ENCODE measurements around the gene FGF9.

The FGF9 gene

DNA sequence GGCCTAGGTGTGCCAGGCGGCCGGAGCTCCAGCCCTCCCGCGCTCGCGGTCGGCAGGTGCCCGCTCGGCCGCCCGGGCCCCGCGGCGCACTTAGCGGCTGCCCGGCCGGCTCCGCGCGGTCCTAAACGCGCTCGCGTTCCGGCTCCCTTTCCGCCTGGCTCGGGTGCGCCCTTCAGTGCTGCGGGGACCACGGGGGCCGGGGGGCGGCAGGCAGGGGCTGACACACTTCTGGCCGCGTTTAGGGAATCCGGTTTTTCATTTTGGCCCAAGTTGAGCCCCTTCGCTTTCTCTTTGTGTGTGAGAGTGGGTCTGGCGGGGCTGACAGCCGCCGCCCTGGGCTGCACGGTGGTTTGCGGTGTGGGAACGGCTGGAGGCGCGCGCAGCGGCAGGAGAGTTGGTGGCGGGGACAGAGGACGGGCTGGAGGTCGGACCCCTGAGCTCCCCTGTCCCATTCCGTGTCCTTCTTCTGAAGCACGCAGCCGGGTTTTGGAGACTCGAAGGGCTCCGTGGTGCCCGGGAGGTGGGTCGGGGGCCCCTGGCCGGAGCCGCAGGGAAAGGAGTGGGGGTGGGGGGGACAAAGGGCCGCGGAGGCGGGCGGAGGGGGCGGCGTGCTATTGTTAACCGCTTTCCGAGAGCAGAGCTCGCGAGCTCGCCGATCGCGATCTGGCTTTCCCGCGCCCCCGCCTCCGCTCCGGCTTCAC is 3.1 kb downstream of the FGF9 start:
- no peak for DNase-seq (ENCODE audit: extremely low read depth in 1 of 2, low read depth in 1 of 2)

- no peak for DNase-seq (ENCODE audit: extremely low read depth in 1 of 2, low read depth in 1 of 2)
Measured at GRCh38 chr13:21674490-21675009, 3.7 kb downstream of the FGF9 start.

DNA sequence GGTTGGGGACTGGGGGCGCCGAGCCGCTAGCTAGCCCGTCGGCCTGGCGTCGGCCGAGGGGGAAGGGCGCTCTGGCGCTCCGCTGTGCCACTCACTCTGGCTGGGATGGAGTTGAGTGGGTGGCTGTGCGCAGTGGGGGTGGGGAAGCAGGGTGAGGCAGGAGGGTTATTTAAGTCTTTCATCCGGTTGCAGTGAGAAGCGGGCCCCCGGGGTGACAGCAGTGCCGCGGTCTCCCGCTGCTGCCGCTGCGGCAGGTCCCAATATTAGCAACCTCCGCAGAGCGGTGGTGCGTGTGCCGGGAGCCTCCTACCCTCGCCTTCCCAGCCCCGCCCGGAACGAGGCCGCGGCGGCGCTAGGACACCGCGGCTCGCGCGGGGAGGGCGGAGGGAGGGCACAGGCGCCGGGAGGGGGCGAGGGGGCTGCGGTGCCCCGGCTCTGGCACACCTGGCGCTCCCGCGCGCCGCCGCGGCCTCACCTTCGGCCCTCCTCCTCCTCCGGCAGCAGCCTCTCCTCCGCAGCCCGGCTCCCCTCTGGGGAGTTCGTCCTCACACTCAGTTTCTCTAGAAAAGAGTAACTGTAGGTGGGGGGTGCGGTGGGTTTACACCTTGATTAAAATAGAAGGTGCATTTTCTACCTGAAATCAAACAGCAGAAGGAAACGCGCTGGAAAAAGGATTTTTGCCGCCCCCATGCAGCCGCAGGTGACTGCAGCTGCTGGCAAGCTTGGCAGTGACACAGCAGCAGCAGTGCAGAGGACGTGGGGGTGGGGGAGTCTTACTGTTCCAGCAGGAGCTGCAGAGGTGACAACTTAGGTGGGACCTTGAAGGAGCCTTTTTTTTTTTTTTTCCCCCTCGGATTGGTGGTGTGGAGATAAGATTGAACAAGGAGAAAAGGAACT is 4.5 kb downstream of the FGF9 start:
- no peak for DNase-seq (ENCODE audit: extremely low read depth in 1 of 2, low read depth in 1 of 2)

DNA sequence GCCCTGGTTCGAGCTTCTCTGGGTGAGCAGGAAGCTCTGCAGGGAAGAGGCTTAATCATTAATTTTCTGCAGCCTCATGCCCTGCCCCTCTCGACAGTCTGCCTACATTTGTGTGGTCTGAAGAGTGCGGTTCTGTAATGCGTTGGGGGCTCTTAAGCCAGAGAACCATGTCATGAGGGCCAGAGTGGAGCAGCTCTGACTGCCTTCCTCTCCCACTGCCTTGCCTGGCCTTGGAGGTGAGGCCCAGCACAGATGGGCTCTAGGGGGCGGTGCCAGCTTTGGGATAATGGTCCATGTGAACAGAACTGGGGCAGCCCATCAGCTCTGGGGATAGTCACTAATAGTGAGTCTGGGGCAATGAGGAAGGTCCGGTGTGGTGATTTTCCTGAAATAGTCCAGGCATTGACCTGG is 5.7 kb downstream of the FGF9 start:
- no peak for DNase-seq (ENCODE audit: extremely low read depth in 1 of 2, low read depth in 1 of 2)

DNA sequence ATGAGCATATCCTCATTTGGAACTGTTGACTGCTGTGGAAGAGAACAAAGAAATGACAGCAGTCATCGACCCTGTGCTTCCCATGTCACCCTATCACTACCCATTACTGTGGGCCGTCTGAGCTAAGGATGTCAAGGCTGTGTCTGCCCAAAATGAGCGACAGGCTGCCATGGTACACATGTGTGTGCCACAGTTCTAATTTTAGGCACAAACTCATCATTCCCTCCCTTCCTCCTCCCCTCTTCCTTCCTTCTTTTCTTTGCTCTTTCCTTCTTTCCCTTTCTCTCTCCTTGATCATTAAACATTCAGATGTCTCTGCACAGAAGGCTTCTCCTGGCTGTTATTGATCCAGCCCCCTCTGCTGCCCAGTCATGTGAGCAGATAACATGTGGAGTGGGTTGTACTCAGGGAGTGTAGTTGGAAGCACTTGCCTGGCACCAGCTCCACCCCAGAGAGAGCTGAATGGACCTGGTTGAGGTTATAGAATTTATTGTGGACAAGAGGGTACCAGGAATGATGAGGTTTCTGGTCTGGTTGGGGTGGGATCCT is 6.3 kb downstream of the FGF9 start:
- no peak for DNase-seq (ENCODE audit: extremely low read depth in 1 of 2, low read depth in 1 of 2)

- DNase-seq (ENCODE audit: extremely low read depth in 1 of 2, low read depth in 1 of 2): no peak
Measured at GRCh38 chr13:21683034-21683733, 12.3 kb downstream of the FGF9 start.

GRCh38 chr13:21684576-21684975 is 13.7 kb downstream of the FGF9 start:
- DNase-seq (ENCODE audit: extremely low read depth in 1 of 2, low read depth in 1 of 2): no peak

GRCh38 chr13:21685485-21686064 is 14.7 kb downstream of the FGF9 start:
- no peak for DNase-seq (ENCODE audit: extremely low read depth in 1 of 2, low read depth in 1 of 2)

DNA sequence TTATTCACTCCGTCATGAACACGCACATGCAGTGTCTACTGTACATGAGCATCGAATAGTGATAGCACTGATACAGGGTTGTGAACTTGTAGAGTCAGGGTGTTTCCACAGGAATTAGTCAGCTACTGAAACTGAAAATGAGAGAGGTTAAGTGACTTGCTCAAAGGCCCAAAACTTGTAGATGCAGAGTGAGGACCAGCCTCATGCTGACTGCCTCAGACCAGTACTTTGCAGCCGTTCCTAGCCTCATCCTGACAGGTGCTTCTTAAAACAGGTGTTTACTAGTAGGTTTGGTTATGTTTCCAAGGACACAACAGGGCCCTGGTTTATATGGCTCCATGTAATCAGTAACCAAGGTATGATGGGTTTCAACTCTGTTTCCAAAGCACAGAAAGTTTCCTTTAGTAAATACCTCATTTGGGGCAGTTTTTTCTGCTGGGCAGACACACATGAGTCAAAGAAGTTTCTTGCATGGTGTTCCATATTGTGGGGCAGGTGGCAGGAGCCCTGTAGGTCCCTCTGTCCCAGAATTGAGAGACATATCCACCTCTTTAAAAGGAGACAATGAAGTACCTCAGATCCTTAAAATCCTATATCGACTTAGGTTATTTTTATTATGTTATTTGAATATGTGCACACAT is 16.0 kb downstream of the FGF9 start:
- DNase-seq (ENCODE audit: extremely low read depth in 1 of 2, low read depth in 1 of 2): no peak

DNA sequence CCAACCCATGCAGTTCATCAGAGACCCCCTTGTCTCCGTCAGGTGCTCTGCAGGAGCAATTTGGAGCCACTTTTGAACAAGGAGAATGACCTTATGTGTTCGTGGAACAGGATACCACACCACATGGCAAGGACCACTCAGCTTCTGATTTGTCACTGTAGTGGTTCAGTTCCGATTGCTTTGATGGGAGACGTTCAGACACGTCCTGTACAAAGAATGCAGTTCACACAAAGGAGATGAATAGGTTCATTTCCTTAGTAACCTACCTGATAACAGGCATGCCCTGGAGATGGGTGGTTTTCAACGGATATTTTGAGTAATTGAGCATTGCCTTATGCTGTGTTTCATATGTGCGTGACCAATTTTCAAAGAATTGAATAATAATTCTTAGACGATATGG is 17.2 kb downstream of the FGF9 start:
- DNase-seq (ENCODE audit: extremely low read depth in 1 of 2, low read depth in 1 of 2): no peak

GRCh38 chr13:21689097-21689496 is 18.2 kb downstream of the FGF9 start:
- no peak for DNase-seq (ENCODE audit: extremely low read depth in 1 of 2, low read depth in 1 of 2)

GRCh38 chr13:21690955-21691354 is 20.1 kb downstream of the FGF9 start:
- DNase-seq (ENCODE audit: extremely low read depth in 1 of 2, low read depth in 1 of 2): no peak

DNA sequence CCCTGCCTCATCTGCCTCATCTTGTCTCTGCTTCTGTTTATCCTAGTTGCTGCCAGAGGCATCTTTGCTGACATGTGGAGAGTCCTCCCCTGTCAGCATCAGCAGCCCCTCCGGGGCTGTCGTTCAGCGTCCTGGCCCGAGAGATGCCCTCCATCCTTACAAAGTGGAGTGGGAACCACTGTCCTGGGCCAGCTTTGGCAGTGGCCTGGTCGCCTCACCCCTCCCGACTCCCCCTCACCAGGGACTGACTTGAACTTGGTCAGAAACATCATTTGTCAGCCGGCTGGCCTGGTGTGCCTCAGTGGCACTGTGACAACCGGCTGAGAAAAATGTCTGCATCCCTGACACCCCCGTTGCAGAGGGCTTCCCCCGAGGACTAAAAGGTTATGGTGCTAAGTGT is 20.6 kb downstream of the FGF9 start:
- no peak for DNase-seq (ENCODE audit: extremely low read depth in 1 of 2, low read depth in 1 of 2)

- no peak for DNase-seq (ENCODE audit: extremely low read depth in 1 of 2, low read depth in 1 of 2)
Measured at GRCh38 chr13:21691928-21692327, 21.1 kb downstream of the FGF9 start.

- no peak for DNase-seq (ENCODE audit: extremely low read depth in 1 of 2, low read depth in 1 of 2)
Measured at GRCh38 chr13:21694831-21695230, 24.0 kb downstream of the FGF9 start.

DNA sequence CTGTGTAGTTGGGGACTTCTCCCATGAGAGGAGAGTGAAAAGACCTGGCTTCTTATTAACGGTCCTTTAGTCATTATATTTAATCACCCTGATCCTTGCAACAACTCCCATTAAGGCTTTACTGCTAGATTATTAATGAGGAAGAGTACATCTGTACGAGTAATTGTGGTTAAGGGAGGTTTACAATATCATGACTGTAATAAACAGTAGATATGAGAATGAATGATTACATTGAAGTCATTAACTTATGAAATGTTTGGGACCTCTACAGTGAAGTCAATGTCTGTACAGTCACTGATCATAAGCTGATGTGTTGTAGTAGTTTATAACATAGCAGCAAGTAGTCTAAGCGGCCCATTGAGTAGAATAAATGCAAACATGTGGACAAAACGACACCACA is 24.7 kb downstream of the FGF9 start:
- no peak for DNase-seq (ENCODE audit: extremely low read depth in 1 of 2, low read depth in 1 of 2)

DNA sequence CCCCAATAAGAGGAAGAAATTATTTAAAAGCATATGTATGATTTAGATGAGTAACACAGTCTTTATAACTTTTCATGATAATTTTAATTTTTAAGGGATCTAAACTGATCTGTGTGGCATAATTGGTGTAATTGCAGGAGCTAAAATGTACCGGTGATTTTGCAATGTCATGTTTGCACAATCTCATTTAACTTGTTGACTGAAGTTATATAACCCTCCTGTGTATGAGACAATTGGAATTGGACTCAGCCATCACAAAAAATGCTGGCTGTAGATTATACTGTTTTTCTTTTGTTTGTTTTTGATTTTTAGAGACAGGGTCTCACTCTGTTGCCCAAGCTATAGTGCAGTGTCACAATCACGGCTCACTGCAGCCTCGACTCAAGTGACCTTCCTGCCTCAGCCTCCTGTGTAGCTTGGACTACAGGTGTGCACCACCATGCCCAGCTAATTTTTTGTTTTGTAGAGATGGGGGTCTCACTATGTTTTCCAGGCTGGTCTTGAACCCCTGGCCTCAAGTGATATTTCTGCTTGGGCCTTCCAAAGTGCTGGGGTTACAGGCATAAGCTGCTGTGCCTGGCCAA is 26.1 kb downstream of the FGF9 start:
- DNase-seq (ENCODE audit: extremely low read depth in 1 of 2, low read depth in 1 of 2): no peak

DNA sequence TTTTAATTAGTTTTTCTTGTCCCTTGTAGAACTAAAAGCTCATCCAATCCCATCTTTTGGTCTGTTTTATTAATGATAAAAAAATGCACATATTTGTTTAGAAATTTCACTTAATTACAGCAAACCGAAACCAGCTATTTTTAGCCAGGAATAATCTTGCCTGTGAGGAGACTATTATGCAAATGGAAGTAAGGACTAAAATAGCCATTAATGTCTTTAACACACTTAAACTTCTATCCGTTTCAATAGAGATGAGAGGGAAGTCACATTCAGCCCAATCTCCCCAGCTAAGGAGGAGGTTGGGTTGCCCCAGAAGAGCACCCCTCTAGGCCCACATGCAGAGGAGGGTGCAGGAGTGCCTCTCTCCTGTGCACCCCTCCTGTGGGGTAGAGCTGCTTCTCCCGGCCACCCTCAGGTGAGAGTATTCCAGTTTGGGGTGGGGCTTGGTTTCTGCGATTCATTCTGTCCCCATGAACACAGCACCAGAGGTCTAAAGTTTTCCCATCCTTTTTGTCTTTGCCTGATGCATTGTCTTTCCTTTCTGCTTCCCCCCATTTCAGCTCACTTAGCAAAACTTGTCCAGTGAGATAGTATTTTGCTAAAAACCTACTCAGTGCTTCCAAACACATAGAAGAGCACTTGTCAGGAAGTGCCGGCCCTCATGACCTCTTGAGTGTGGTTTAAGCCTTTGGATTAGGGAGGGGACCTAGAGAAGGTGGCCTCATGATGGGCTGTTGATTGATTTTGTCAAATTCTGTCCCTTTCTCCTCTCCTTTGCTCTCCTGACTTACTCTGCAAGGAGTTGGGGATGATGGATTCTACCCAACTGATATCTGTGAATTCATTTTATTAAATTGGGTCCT is 28.2 kb downstream of the FGF9 start:
- DNase-seq (ENCODE audit: extremely low read depth in 1 of 2, low read depth in 1 of 2): no peak

- no peak for DNase-seq (ENCODE audit: extremely low read depth in 1 of 2, low read depth in 1 of 2)
Measured at GRCh38 chr13:21701460-21701859, 30.6 kb downstream of the FGF9 start.

Measured in activated CD8-positive, alpha-beta memory T cell treated with anti-CD3 and anti-CD28 coated beads for 1 hour (primary cell).